22Rv1 (cell line): ENCODE data around the gene THPO.

Experiments
- ZFX ChIP-seq: fragments of 450-650 bp; IDR thresholded peaks from 2 replicates; pipeline ENCODE4 v1.6.1; 2017; ENCODE audit warnings: antibody characterized with exemption, borderline replicate concordance
- TF ChIP-seq, protein P1 (sequence below): fragments of 450-650 bp; IDR thresholded peaks from 2 replicates; pipeline ENCODE4 v1.5.1; 2017; ENCODE audit warnings: mild to moderate bottlenecking

GRCh38 chr3:184358921-184359350 lies 19.1 kb downstream of the THPO start:
- TF ChIP-seq, protein P1, sequence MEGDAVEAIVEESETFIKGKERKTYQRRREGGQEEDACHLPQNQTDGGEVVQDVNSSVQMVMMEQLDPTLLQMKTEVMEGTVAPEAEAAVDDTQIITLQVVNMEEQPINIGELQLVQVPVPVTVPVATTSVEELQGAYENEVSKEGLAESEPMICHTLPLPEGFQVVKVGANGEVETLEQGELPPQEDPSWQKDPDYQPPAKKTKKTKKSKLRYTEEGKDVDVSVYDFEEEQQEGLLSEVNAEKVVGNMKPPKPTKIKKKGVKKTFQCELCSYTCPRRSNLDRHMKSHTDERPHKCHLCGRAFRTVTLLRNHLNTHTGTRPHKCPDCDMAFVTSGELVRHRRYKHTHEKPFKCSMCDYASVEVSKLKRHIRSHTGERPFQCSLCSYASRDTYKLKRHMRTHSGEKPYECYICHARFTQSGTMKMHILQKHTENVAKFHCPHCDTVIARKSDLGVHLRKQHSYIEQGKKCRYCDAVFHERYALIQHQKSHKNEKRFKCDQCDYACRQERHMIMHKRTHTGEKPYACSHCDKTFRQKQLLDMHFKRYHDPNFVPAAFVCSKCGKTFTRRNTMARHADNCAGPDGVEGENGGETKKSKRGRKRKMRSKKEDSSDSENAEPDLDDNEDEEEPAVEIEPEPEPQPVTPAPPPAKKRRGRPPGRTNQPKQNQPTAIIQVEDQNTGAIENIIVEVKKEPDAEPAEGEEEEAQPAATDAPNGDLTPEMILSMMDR = no peak
- no peak for TF ChIP-seq ZFX
